Neural progenitor cell (in vitro differentiated cells): Measurements from ENCODE around the gene LSM3. TPM values are rescaled to one million over a fixed set of nuclear protein-coding genes. Genes with fewer than 3 reads are reported as not detected.

ENCODE experiments used
- DNase-seq: peaks from one replicate; pipeline ENCODE4 v3.0.0-alpha.2; 2016; ENCODE audit warnings: low spot score
- H2AFZ ChIP-seq: fragments of 200-600 bp; sonication (generic); replicated peaks from 2 replicates; pipeline ENCODE4 v1.6.1; 2016; ENCODE audit warnings: antibody characterized with exemption
- H3F3A ChIP-seq: fragments of 200-600 bp; sonication (generic); 2 replicates; pipeline ENCODE4 v1.6.1; 2016; ENCODE audit warnings: antibody characterized with exemption, low read depth
- H3K27ac ChIP-seq: fragments of 200-600 bp; sonication (generic); 2 replicates; pipeline ENCODE4 v1.5.1; 2016; ENCODE audit warnings: mild to moderate bottlenecking
- H3K27me3 ChIP-seq: fragments of 200-600 bp; sonication (generic); 2 replicates; pipeline ENCODE4 v1.6.1; 2016; ENCODE audit warnings: mild to moderate bottlenecking, moderate library complexity
- H3K36me3 ChIP-seq: fragments of 200-600 bp; sonication (generic); 2 replicates; pipeline ENCODE4 v1.5.1; 2016
- H3K4me1 ChIP-seq: fragments of 200-600 bp; sonication (generic); 2 replicates; pipeline ENCODE4 v1.6.1; 2016; ENCODE audit warnings: mixed run types
- H3K4me2 ChIP-seq: fragments of 200-600 bp; sonication (generic); 2 replicates; pipeline ENCODE4 v1.6.1; 2016
- H3K4me3 ChIP-seq: fragments of 200-600 bp; sonication (generic); 2 replicates; pipeline ENCODE4 v1.5.1; 2016
- H3K79me2 ChIP-seq: fragments of 200-600 bp; sonication (generic); 2 replicates; pipeline ENCODE4 v1.6.1; 2016; ENCODE audit warnings: low read depth
- H3K9ac ChIP-seq: fragments of 200-600 bp; sonication (generic); 2 replicates; pipeline ENCODE4 v1.6.1; 2016
- H3K9me3 ChIP-seq: fragments of 200-600 bp; sonication (generic); 2 replicates; pipeline ENCODE4 v1.5.1; 2016; ENCODE audit warnings: low read depth
- H4K20me1 ChIP-seq: fragments of 200-600 bp; sonication (generic); 2 replicates; pipeline ENCODE4 v1.6.1; 2016; ENCODE audit warnings: low read depth
- H3K27ac Mint-ChIP-seq: 3 replicates; pipeline ENCODE4 v1.8.0; 2021; ENCODE audit warnings: mixed read lengths
- H3K27me3 Mint-ChIP-seq: 2 replicates; pipeline ENCODE4 v1.8.0; 2022; ENCODE audit warnings: low read depth, mild to moderate bottlenecking, inconsistent platforms, moderate library complexity, mixed read lengths; ENCODE audit not compliant: insufficient read depth
- H3K36me3 Mint-ChIP-seq: 3 replicates; pipeline ENCODE4 v1.8.0; 2021; ENCODE audit warnings: mixed read lengths
- H3K4me1 Mint-ChIP-seq: 3 replicates; pipeline ENCODE4 v1.8.0; 2021; ENCODE audit warnings: mixed read lengths
- H3K4me3 Mint-ChIP-seq: 3 replicates; pipeline ENCODE4 v1.8.0; 2021; ENCODE audit warnings: mild to moderate bottlenecking, moderate library complexity, mixed read lengths
- H3K9me3 Mint-ChIP-seq: 3 replicates; pipeline ENCODE4 v1.8.0; 2020; ENCODE audit warnings: mixed read lengths
- CTCF ChIP-seq: fragments of 200-600 bp; sonication (generic); IDR thresholded peaks from 2 replicates; pipeline ENCODE4 v1.5.1; 2017; ENCODE audit warnings: antibody characterized with exemption, mild to moderate bottlenecking
- EZH2 ChIP-seq: fragments of 200-600 bp; sonication (generic); IDR thresholded peaks from 2 replicates; pipeline ENCODE4 v1.6.1; 2017; ENCODE audit warnings: antibody characterized with exemption, mild to moderate bottlenecking, moderate library complexity
- EZH2phosphoT487 ChIP-seq: fragments of 200-600 bp; sonication (generic); IDR thresholded peaks from 2 replicates; pipeline ENCODE4 v1.6.1; 2017; ENCODE audit warnings: antibody characterized with exemption
- total RNA-seq: library from RNA; depleted of rRNA; stranded (reverse); fragments of >200 nt; gene quantifications from 2 replicates; pipeline ENCODE4 v1.2.3, GENCODE V29; 2015; ENCODE audit warnings: low replicate concordance

LSM3 gene
- total RNA-seq, 1 donor from 2014 or later: 36.2 TPM

GRCh38 chr3:14245822-14246221 lies 67.2 kb downstream of the LSM3 start:
- Histone ChIP-seq H4K20me1 (no peaks in the 10 kb centered on the region), H3K27ac (no peak overlapping the region), H3F3A (peaks cover 6% of the 10 kb centered on the region), H3K4me2 (no peak overlapping the region), H3K27me3 (no peaks in the 10 kb centered on the region), H2AFZ (no peak overlapping the region), H3K36me3 (no peaks in the 10 kb centered on the region), H3K4me1 (peaks cover 11% of the 10 kb centered on the region), H3K79me2 (no peaks in the 10 kb centered on the region), H3K9ac (no peak overlapping the region), H3K9me3 (no peaks in the 10 kb centered on the region), H3K4me3 (no peak overlapping the region)
- no peak for TF ChIP-seq EZH2
- TF ChIP-seq EZH2phosphoT487: no peak
- TF ChIP-seq CTCF: no peak
- Mint-ChIP-seq H3K4me3 (no peak overlapping the region), H3K36me3 (no peaks in the 10 kb centered on the region), H3K27me3 (no peaks in the 10 kb centered on the region), H3K4me1 (peaks cover 18% of the 10 kb centered on the region), H3K27ac (no peak overlapping the region), H3K9me3 (peaks cover 2% of the 10 kb centered on the region)
- no peak for DNase-seq

- TF ChIP-seq EZH2: no peak
- no peak for TF ChIP-seq CTCF
- TF ChIP-seq EZH2phosphoT487: no peak
- Histone ChIP-seq H3K36me3 (no peaks in the 10 kb centered on the region), H3K9ac (no peak overlapping the region), H3K4me2 (no peak overlapping the region), H2AFZ (no peak overlapping the region), H3K9me3 (no peaks in the 10 kb centered on the region), H3K27me3 (no peaks in the 10 kb centered on the region), H3K4me1 (peaks cover 11% of the 10 kb centered on the region), H3K79me2 (no peaks in the 10 kb centered on the region), H4K20me1 (no peaks in the 10 kb centered on the region), H3K4me3 (no peak overlapping the region), H3K27ac (no peak overlapping the region), H3F3A (peaks cover 6% of the 10 kb centered on the region)
- Mint-ChIP-seq H3K27ac (no peak overlapping the region), H3K4me3 (no peak overlapping the region), H3K36me3 (no peaks in the 10 kb centered on the region), H3K9me3 (peaks cover 5% of the 10 kb centered on the region), H3K27me3 (no peaks in the 10 kb centered on the region), H3K4me1 (peaks cover 18% of the 10 kb centered on the region)
- no peak for DNase-seq
Measured at GRCh38 chr3:14246414-14246813, 67.8 kb downstream of the LSM3 start.

- Histone ChIP-seq H3K79me2 (no peaks in the 10 kb centered on the region), H3K27ac (no peak overlapping the region), H3K9me3 (no peaks in the 10 kb centered on the region), H3K4me3 (no peak overlapping the region), H4K20me1 (no peaks in the 10 kb centered on the region), H3K4me2 (no peak overlapping the region), H3K27me3 (no peaks in the 10 kb centered on the region), H3K4me1 (no peaks in the 10 kb centered on the region), H2AFZ (no peak overlapping the region), H3F3A (no peaks in the 10 kb centered on the region), H3K36me3 (no peaks in the 10 kb centered on the region), H3K9ac (no peak overlapping the region)
- H3K27me3 Mint-ChIP-seq: no peaks in the 10 kb centered on the region
- H3K4me1 Mint-ChIP-seq: peaks cover 10% of the 10 kb centered on the region
- H3K4me3 Mint-ChIP-seq: no peak overlapping the region
- H3K9me3 Mint-ChIP-seq: peaks cover 5% of the 10 kb centered on the region
- no peak for DNase-seq
- H3K27ac Mint-ChIP-seq: no peak overlapping the region
- no peaks in the 10 kb centered on the region for H3K36me3 Mint-ChIP-seq
- TF ChIP-seq CTCF (no peak), EZH2 (no peak), EZH2phosphoT487 (no peak)
Measured at GRCh38 chr3:14248477-14248848, 69.8 kb downstream of the LSM3 start.
